LoVo (cell line): Measurements from ENCODE around the gene RAB33B.
"Not testable (repeated sequence)": the region's sequence is repeated elsewhere in the genome, so short reads cannot be mapped to it uniquely, and the experiment has no call there.

ENCODE experiments used
- DNase-seq: peaks from one replicate; pipeline ENCODE4 v3.0.0-alpha.2; 2016; ENCODE audit warnings: low spot score

Gene RAB33B

GRCh38 chr4:139464512-139464911 lies 10.6 kb downstream of the RAB33B start:
- not testable (repeated sequence) for DNase-seq

GRCh38 chr4:139465922-139466321 lies 12.0 kb downstream of the RAB33B start:
- no peak for DNase-seq

GRCh38 chr4:139468756-139469155 lies 14.8 kb downstream of the RAB33B start:
- not testable (repeated sequence) for DNase-seq

GRCh38 chr4:139469216-139469615 lies 15.3 kb downstream of the RAB33B start:
- DNase-seq: no peak

- no peak for DNase-seq
These were observed 15.9 kb downstream of the RAB33B start for GRCh38 chr4:139469869-139470268.

- DNase-seq: no peak
These were observed 16.4 kb downstream of the RAB33B start for GRCh38 chr4:139470295-139470694.

- DNase-seq: no peak
These were observed 17.2 kb downstream of the RAB33B start for GRCh38 chr4:139470997-139471665.

- DNase-seq: no peak
These were observed 18.9 kb downstream of the RAB33B start for GRCh38 chr4:139472852-139473251.

- no peak for DNase-seq
These were observed 22.4 kb downstream of the RAB33B start for GRCh38 chr4:139476363-139476762.

- no peak for DNase-seq
These were observed 27.5 kb downstream of the RAB33B start for GRCh38 chr4:139481465-139481864.

- DNase-seq: no peak
These were observed 29.1 kb downstream of the RAB33B start for GRCh38 chr4:139483000-139483399.

- DNase-seq: peak; percentile 11
These were observed 30.9 kb downstream of the RAB33B start for GRCh38 chr4:139484783-139485311.

- DNase-seq: no peak
These were observed 34.5 kb downstream of the RAB33B start for GRCh38 chr4:139488442-139488841.

- no peak for DNase-seq
These were observed 35.7 kb downstream of the RAB33B start for GRCh38 chr4:139489638-139490037.

GRCh38 chr4:139492429-139492828 lies 38.5 kb downstream of the RAB33B start:
- no peak for DNase-seq

- no peak for DNase-seq
These were observed 39.3 kb downstream of the RAB33B start for GRCh38 chr4:139493176-139493575.

GRCh38 chr4:139499186-139499585 lies 45.3 kb downstream of the RAB33B start:
- no peak for DNase-seq

- no peak for DNase-seq
These were observed 47.2 kb downstream of the RAB33B start for GRCh38 chr4:139501117-139501516.

- DNase-seq: no peak
These were observed 47.6 kb downstream of the RAB33B start for GRCh38 chr4:139501527-139501926.

- DNase-seq: no peak
These were observed 48.3 kb downstream of the RAB33B start for GRCh38 chr4:139501927-139502899.

GRCh38 chr4:139503622-139504166 lies 49.8 kb downstream of the RAB33B start:
- DNase-seq: no peak

GRCh38 chr4:139506774-139507173 lies 52.9 kb downstream of the RAB33B start:
- DNase-seq: no peak
